K562 (cell line): ENCODE results near the gene SLC25A11. TPM values are rescaled to one million over a fixed set of nuclear protein-coding genes. Genes with fewer than 3 reads are reported as not detected.
A peak's percentile ranks its signal among the peaks of the same experiment; 100 is the strongest.

Experiments used
- CXXC5 ChIP-seq: fragments of 250-450 bp; sonication (Bioruptor Pico); IDR thresholded peaks from 2 replicates; pipeline ENCODE4 v1.8.0; 2022; ENCODE audit warnings: inconsistent platforms, mild to moderate bottlenecking, moderate library complexity
- KAT7 ChIP-seq: sonication (generic); formaldehyde crosslinking; IDR thresholded peaks from 2 replicates; pipeline ENCODE4 v1.8.0; 2022; ENCODE audit warnings: missing genetic modification reagents, mild to moderate bottlenecking, borderline replicate concordance
- MGA ChIP-seq: fragments of 450-650 bp; IDR thresholded peaks from 2 replicates; pipeline ENCODE4 v1.6.1; 2016; ENCODE audit warnings: mild to moderate bottlenecking, moderate library complexity
- RBM25 ChIP-seq: fragments of 200-400 bp; formaldehyde crosslinking; IDR thresholded peaks from 2 replicates; pipeline ENCODE4 v1.6.1; 2018; ENCODE audit warnings: low read length, low read depth, moderate library complexity; ENCODE audit not compliant: severe bottlenecking
- ZNF12 ChIP-seq: sonication (generic); formaldehyde crosslinking; IDR thresholded peaks from 2 replicates; pipeline ENCODE4 v1.4.0; 2020; ENCODE audit warnings: mild to moderate bottlenecking, missing genetic modification reagents
- ZNF57 ChIP-seq: fragments of 450-650 bp; formaldehyde crosslinking; IDR thresholded peaks from 2 replicates; pipeline ENCODE4 v1.4.0; 2020; ENCODE audit warnings: mild to moderate bottlenecking, moderate library complexity
- polyA plus RNA-seq, 8 experiments: library from polyadenylated mRNA; depleted of rRNA in 4 of 8; stranded (reverse) in 5 of 8; unstranded in 3 of 8; fragments of >200 nt; fragmentation: Nextera tagmentation in 2 of 8; fragmentation: Illumina TruSeq in 1 of 8; extraction: Ambion mirVana in 2 of 8; extraction: Trizol in 1 of 8; gene quantifications; 2 replicates each; pipeline versions ENCODE4 v1.2.1 to v1.2.3, GENCODE V29; 2011 to 2014; ENCODE audit warnings: inconsistent platforms in 1 of 8, missing spikeins in 1 of 8
- total RNA-seq, 7 experiments: library from RNA; depleted of rRNA in 6 of 7; stranded (reverse); fragments of >200 nt in 6 of 7; fragmentation: Illumina TruSeq in 2 of 7; extraction: Trizol in 2 of 7; gene quantifications; 2 replicates each; pipeline versions ENCODE4 v1.2.1 to v1.2.3, GENCODE V29; 2011 to 2021; ENCODE audit warnings: low replicate concordance in 1 of 7
- TF ChIP-seq, protein P1 (sequence below): fragments of 200-800 bp; sonication (Bioruptor generic); IDR thresholded peaks from 2 replicates; pipeline ENCODE4 v1.6.1; 2016; ENCODE audit warnings: missing genetic modification characterization, missing compliant biosample characterization
- TF ChIP-seq, protein P2 (sequence below): IDR thresholded peaks from 2 replicates; pipeline ENCODE4 v1.6.1; 2016; ENCODE audit warnings: missing genetic modification characterization, missing compliant biosample characterization

The SLC25A11 gene
- total and polyA plus RNA-seq, 9 of the 15 experiments (the other 6 are each of a cell fraction or from before 2014, with no cell fraction given): 3.1 to 56.7 (median 32.9) TPM

- TF ChIP-seq MGA (no peak), ZNF12 (CRISPR knock-in tag) (no peak), RBM25 (no peak), CXXC5 (CRISPR knock-in tag) (peak; percentile 5; the same call in 1 of the 2 replicates), KAT7 (CRISPR knock-in tag) (0 out of 2 replicates have a peak, but pooled peaks have one; percentile 35), ZNF57 (no peak)
- TF ChIP-seq, protein P1, sequence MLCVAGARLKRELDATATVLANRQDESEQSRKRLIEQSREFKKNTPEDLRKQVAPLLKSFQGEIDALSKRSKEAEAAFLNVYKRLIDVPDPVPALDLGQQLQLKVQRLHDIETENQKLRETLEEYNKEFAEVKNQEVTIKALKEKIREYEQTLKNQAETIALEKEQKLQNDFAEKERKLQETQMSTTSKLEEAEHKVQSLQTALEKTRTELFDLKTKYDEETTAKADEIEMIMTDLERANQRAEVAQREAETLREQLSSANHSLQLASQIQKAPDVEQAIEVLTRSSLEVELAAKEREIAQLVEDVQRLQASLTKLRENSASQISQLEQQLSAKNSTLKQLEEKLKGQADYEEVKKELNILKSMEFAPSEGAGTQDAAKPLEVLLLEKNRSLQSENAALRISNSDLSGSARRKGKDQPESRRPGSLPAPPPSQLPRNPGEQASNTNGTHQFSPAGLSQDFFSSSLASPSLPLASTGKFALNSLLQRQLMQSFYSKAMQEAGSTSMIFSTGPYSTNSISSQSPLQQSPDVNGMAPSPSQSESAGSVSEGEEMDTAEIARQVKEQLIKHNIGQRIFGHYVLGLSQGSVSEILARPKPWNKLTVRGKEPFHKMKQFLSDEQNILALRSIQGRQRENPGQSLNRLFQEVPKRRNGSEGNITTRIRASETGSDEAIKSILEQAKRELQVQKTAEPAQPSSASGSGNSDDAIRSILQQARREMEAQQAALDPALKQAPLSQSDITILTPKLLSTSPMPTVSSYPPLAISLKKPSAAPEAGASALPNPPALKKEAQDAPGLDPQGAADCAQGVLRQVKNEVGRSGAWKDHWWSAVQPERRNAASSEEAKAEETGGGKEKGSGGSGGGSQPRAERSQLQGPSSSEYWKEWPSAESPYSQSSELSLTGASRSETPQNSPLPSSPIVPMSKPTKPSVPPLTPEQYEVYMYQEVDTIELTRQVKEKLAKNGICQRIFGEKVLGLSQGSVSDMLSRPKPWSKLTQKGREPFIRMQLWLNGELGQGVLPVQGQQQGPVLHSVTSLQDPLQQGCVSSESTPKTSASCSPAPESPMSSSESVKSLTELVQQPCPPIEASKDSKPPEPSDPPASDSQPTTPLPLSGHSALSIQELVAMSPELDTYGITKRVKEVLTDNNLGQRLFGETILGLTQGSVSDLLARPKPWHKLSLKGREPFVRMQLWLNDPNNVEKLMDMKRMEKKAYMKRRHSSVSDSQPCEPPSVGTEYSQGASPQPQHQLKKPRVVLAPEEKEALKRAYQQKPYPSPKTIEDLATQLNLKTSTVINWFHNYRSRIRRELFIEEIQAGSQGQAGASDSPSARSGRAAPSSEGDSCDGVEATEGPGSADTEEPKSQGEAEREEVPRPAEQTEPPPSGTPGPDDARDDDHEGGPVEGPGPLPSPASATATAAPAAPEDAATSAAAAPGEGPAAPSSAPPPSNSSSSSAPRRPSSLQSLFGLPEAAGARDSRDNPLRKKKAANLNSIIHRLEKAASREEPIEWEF (CRISPR knock-in tag): no peak
- TF ChIP-seq, protein P2, sequence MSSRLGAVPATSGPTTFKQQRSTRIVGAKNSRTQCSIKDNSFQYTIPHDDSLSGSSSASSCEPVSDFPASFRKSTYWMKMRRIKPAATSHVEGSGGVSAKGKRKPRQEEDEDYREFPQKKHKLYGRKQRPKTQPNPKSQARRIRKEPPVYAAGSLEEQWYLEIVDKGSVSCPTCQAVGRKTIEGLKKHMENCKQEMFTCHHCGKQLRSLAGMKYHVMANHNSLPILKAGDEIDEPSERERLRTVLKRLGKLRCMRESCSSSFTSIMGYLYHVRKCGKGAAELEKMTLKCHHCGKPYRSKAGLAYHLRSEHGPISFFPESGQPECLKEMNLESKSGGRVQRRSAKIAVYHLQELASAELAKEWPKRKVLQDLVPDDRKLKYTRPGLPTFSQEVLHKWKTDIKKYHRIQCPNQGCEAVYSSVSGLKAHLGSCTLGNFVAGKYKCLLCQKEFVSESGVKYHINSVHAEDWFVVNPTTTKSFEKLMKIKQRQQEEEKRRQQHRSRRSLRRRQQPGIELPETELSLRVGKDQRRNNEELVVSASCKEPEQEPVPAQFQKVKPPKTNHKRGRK (tag): no peak
Measured at GRCh38 chr17:4950075-4950745, 10.4 kb upstream of the SLC25A11 start (continued).
